Left colon (tissue), 2 donors: ENCODE data around the gene LRPAP1. TPM values are rescaled to one million over a fixed set of nuclear protein-coding genes. Genes with fewer than 3 reads are reported as not detected.
"Not testable (repeated sequence)": the region's sequence is repeated elsewhere in the genome, so short reads cannot be mapped to it uniquely, and the experiment has no call there.

Source experiments
- ATAC-seq: fragments of 200-7000 bp; cut with Tn5 transposase; one replicate; pipeline ENCODE4 v1.9.1; 2020; ENCODE audit warnings: mild to moderate bottlenecking, moderate library complexity
- DNase-seq, 2 donors: peaks; one replicate each; pipeline ENCODE4 v3.0.0-alpha.2; 2020
- intact Hi-C, 2 donors: fragments of 100-400 bp; cut with DNase I in 1 of 2; cut with micrococcal nuclease in 1 of 2; formaldehyde crosslinking; loops; one replicate each; pipeline versions ENCODE4 v1.11.2 to v1.14.0; 2022; cut with DNase I, micrococcal nuclease
- total RNA-seq, 2 donors: library from RNA; stranded (reverse); fragmentation: NEBNext Ultra II Directional; extraction: Animal tissue kit (Norgen Biotek cat#: 25700); gene quantifications; one replicate each; pipeline ENCODE4 v1.2.1, GENCODE V29; 2021
- donor health status: DM: no; HTN: no; CAD: no.
- donor health status: DM: yes; HTN: yes; CAD: no.

LRPAP1 gene
- total RNA-seq, 2 donors from 2014 or later, result 146 to 155 TPM

- ATAC-seq (no peak), DNase-seq (no peak)
- intact Hi-C loops, result no loop called here
Observed at GRCh38 chr4:3460926-3461325, 71.3 kb downstream of the LRPAP1 start.

- ATAC-seq, intact Hi-C loops, DNase-seq: not testable (repeated sequence)
Observed at GRCh38 chr4:3459156-3459555, 73.1 kb downstream of the LRPAP1 start.

GRCh38 chr4:3458371-3458770, 73.9 kb downstream of the LRPAP1 start:
- no peak for ATAC-seq
- intact Hi-C loops, result no loop called here
- DNase-seq, result no peak

GRCh38 chr4:3455596-3455995, 76.6 kb downstream of the LRPAP1 start:
- intact Hi-C loops, DNase-seq, ATAC-seq: not testable (repeated sequence)

Other genes with a start within 250 kb of the LRPAP1 start
- gene RGS12, start 239.4 kb downstream of the LRPAP1 start, total RNA-seq, result 10 to 100 TPM; 21.5 to 23.5 TPM
- not detected for gene HGFAC, start 90.5 kb downstream of the LRPAP1 start, total RNA-seq
- gene DOK7, start 69.1 kb downstream of the LRPAP1 start, total RNA-seq, result under 1 TPM; 0.24 to 0.70 TPM
- under 1 TPM; 0.84 to 0.92 TPM for gene ADRA2C, start 234.0 kb upstream of the LRPAP1 start, total RNA-seq